ENCODE results near the gene ENAM. TPM values are rescaled to one million over a fixed set of nuclear protein-coding genes. Genes with fewer than 3 reads are reported as not detected.
"Not testable (repeated sequence)": the region's sequence is repeated elsewhere in the genome, so short reads cannot be mapped to it uniquely, and the experiment has no call there.

ENAM gene
- total and polyA plus RNA-seq, 3 experiments from 2014 or later: not detected

GRCh38 chr4:70676554-70677090, 48.1 kb downstream of the ENAM start:
- Histone ChIP-seq H3K4me3 (ENCODE audit: low read length) (no peak overlapping the region), H3K36me3 (ENCODE audit: insufficient read depth, low read length) (no peaks in the 10 kb centered on the region), H3K27ac (ENCODE audit: low read depth, low read length) (no peak overlapping the region), H3K27me3 (ENCODE audit: insufficient read depth, low read length, poor library complexity, severe bottlenecking) (no peaks in the 10 kb centered on the region), H3K9me3 (ENCODE audit: low read length) (no peaks in the 10 kb centered on the region), H3K4me1 (ENCODE audit: insufficient read depth, low read length) (peaks cover 4% of the 10 kb centered on the region)
- ChIA-PET CTCF (interaction anchor here (0.7 to 1.3 kb wide), 2 partner anchors 11 to 58 kb away, joined by 3 to 4 read pairs; no protein-coding TSS in a partner anchor), POLR2A (no interaction called here)
- H3K36me3 Mint-ChIP-seq: no peaks in the 10 kb centered on the region
- H3K27ac Mint-ChIP-seq: no peak overlapping the region
- H3K4me3 Mint-ChIP-seq: peak overlapping the region in 1 of 7 donors; percentile 52
- peaks cover 0 to 4% of the 10 kb centered on the region in 2 donors for H3K27me3 Mint-ChIP-seq
- no peak for DNase-seq
- peaks cover 9 to 27% (median 11%) of the 10 kb centered on the region in 3 donors for H3K4me1 Mint-ChIP-seq
- H3K9me3 Mint-ChIP-seq: no peaks in the 10 kb centered on the region

DNA sequence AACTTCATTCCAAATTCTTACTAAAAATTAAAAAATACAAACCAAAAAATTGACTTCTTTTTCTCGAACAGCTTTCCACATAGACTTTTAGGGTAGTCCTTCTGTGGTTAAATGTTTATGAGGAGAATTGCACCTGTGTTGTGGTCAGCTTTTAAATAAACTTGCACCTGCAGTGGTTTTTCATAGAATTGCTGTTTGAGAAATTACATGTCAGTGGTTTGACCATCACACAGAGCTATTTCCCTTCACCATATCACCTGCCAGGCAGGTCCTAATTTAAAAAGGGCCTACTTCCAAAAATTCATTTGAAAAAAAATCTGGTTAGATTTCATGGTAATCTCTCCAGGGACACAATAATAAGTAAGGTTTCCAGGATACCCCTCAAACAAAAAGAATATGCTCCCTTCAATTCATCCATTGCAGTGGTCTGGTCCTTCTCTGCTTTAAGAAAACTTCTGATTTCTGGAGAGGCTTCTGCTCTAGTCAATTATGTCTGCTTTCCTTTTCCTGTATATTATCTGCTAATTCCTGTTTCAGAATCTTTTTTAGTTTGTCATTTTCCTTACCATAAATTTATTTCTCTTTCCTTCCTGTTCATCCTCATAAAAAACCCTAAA, 49.9 kb downstream of the ENAM start:
- H3K4me1 ChIP-seq (ENCODE audit: insufficient read depth, low read length): peaks cover 4% of the 10 kb centered on the region
- Mint-ChIP-seq H3K27ac (peak overlapping the region in 3 of 8 donors; percentile 34 to 60 (median 36)), H3K36me3 (no peaks in the 10 kb centered on the region), H3K4me3 (peak overlapping the region in 2 of 7 donors; percentile 1 to 39), H3K4me1 (peaks cover 9 to 27% (median 11%) of the 10 kb centered on the region in 3 donors), H3K27me3 (peaks cover 0 to 3% of the 10 kb centered on the region in 2 donors), H3K9me3 (no peaks in the 10 kb centered on the region)
- no peaks in the 10 kb centered on the region for H3K9me3 ChIP-seq (ENCODE audit: low read length)
- POLR2A ChIA-PET: interaction anchor here (1.1 kb wide), 1 partner anchor 10 kb away, joined by 4 read pairs; no protein-coding TSS in a partner anchor
- H3K27ac ChIP-seq (ENCODE audit: low read depth, low read length): no peak overlapping the region
- DNase-seq: no peak
- CTCF ChIA-PET: interaction anchor here (1.0 to 1.1 kb wide), 3 partner anchors 10 to 226 kb away, joined by 3 to 7 read pairs (median 6); partner anchors contain the start of gene UTP3
- H3K36me3 ChIP-seq (ENCODE audit: insufficient read depth, low read length): no peaks in the 10 kb centered on the region
- H3K4me3 ChIP-seq (ENCODE audit: low read length): no peak overlapping the region
- H3K27me3 ChIP-seq (ENCODE audit: insufficient read depth, low read length, poor library complexity, severe bottlenecking): no peaks in the 10 kb centered on the region

DNA sequence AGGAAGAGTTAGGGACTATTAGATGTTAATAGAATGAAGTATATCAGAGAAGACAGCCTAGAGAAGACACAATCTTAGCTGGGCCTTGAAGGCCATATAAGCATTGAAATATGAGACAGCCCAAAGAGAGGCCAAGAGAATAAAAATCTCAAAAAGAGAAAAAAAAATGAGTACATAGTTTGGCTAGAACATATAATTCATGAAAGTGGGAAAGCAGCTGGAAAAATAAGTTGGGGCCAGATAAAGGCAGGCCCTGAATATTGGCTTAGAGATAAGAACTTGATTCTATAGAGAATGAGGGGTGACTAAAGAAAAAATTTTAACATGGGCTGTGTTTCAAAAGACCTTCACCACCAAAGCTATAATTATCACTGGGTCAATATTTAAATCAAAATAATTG, 52.4 kb downstream of the ENAM start:
- no peaks in the 10 kb centered on the region for H3K27me3 Mint-ChIP-seq
- H3K4me1 Mint-ChIP-seq: peaks cover 8 to 34% (median 11%) of the 10 kb centered on the region in 3 donors
- ChIA-PET POLR2A (no interaction called here), CTCF (interaction anchor here (1.7 kb wide), 1 partner anchor 25 kb away, joined by 4 read pairs; no protein-coding TSS in a partner anchor)
- Histone ChIP-seq H3K27ac (ENCODE audit: low read depth, low read length) (no peak overlapping the region), H3K4me3 (ENCODE audit: low read length) (no peak overlapping the region), H3K27me3 (ENCODE audit: insufficient read depth, low read length, poor library complexity, severe bottlenecking) (no peaks in the 10 kb centered on the region), H3K36me3 (ENCODE audit: insufficient read depth, low read length) (no peaks in the 10 kb centered on the region), H3K9me3 (ENCODE audit: low read length) (no peaks in the 10 kb centered on the region), H3K4me1 (ENCODE audit: insufficient read depth, low read length) (peaks cover 4% of the 10 kb centered on the region)
- DNase-seq: no peak
- H3K4me3 Mint-ChIP-seq: no peak overlapping the region
- H3K27ac Mint-ChIP-seq: peak overlapping the region in 1 of 8 donors; percentile 22
- no peaks in the 10 kb centered on the region for H3K36me3 Mint-ChIP-seq
- no peaks in the 10 kb centered on the region for H3K9me3 Mint-ChIP-seq

DNA sequence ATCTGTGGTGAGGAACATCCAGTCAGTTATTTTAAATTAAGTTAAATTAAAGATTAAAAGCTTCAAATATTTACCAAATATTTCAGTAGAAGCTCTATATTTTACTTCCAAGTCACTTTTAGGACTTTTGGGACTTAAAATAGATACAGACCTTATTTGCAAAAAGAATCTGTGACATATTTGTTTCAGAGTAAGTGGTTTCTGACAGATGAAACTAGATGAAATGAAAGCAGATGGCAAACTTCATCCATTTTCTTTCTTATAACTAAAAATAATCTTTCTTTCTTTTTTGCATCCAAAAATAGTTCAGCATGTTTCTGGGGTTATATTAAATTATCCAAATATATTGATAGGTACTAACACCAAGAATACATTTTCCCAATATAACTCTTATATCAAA, 53.2 kb downstream of the ENAM start:
- ChIA-PET CTCF (no interaction called here), POLR2A (no interaction called here)
- H3K27ac ChIP-seq (ENCODE audit: low read depth, low read length): no peak overlapping the region
- no peaks in the 10 kb centered on the region for H3K36me3 ChIP-seq (ENCODE audit: insufficient read depth, low read length)
- H3K4me1 ChIP-seq (ENCODE audit: insufficient read depth, low read length): peaks cover 7% of the 10 kb centered on the region
- no peaks in the 10 kb centered on the region for H3K27me3 ChIP-seq (ENCODE audit: insufficient read depth, low read length, poor library complexity, severe bottlenecking)
- H3K4me3 Mint-ChIP-seq: no peak overlapping the region
- H3K4me3 ChIP-seq (ENCODE audit: low read length): no peak overlapping the region
- H3K9me3 Mint-ChIP-seq: no peaks in the 10 kb centered on the region
- no peak for DNase-seq
- H3K27ac Mint-ChIP-seq: no peak overlapping the region
- H3K9me3 ChIP-seq (ENCODE audit: low read length): no peaks in the 10 kb centered on the region
- H3K4me1 Mint-ChIP-seq: peaks cover 9 to 32% (median 11%) of the 10 kb centered on the region in 3 donors
- H3K27me3 Mint-ChIP-seq: no peaks in the 10 kb centered on the region
- no peaks in the 10 kb centered on the region for H3K36me3 Mint-ChIP-seq

DNA sequence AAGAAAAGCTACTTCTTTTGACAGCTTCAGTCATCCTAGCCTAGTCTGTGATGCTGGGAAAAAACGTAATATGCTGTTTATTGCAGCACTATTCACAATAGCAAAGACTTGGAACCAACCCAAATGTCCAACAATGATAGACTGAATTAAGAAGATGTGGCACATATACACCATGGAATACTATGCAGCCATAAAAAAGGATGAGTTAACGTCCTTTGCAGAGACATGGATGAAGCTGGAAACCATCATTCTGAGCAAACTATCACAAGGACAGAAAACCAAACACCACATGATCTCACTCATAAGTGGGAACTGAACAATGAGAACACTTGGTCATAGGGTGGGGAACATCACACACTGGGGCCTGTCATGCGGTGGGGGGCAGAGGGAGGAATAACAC, 53.6 kb downstream of the ENAM start:
- H3K27ac ChIP-seq (ENCODE audit: low read depth, low read length); POLR2A ChIA-PET; H3K4me1 ChIP-seq (ENCODE audit: insufficient read depth, low read length); H3K27me3 ChIP-seq (ENCODE audit: insufficient read depth, low read length, poor library complexity, severe bottlenecking); H3K36me3 Mint-ChIP-seq; H3K27me3 Mint-ChIP-seq; H3K9me3 ChIP-seq (ENCODE audit: low read length); H3K27ac Mint-ChIP-seq; DNase-seq; H3K9me3 Mint-ChIP-seq; CTCF ChIA-PET; H3K4me3 ChIP-seq (ENCODE audit: low read length); H3K36me3 ChIP-seq (ENCODE audit: insufficient read depth, low read length): not testable (repeated sequence)
- Mint-ChIP-seq H3K4me1 (peaks cover 9 to 28% (median 11%) of the 10 kb centered on the region in 3 donors), H3K4me3 (peak overlapping the region in 1 of 7 donors; percentile 76)

- Histone ChIP-seq H3K27ac (ENCODE audit: low read depth, low read length) (peak overlapping the region; percentile 86), H3K4me3 (ENCODE audit: low read length) (peak overlapping the region; percentile 92), H3K4me1 (ENCODE audit: insufficient read depth, low read length) (peaks cover 17% of the 10 kb centered on the region), H3K36me3 (ENCODE audit: insufficient read depth, low read length) (no peaks in the 10 kb centered on the region), H3K27me3 (ENCODE audit: insufficient read depth, low read length, poor library complexity, severe bottlenecking) (no peaks in the 10 kb centered on the region), H3K9me3 (ENCODE audit: low read length) (no peaks in the 10 kb centered on the region)
- Mint-ChIP-seq H3K4me3 (peak overlapping the region; percentile 91 to 100 (median 96)), H3K27ac (peak overlapping the region; percentile 89 to 100 (median 98)), H3K4me1 (peaks cover 37 to 57% (median 43%) of the 10 kb centered on the region in 3 donors), H3K9me3 (no peaks in the 10 kb centered on the region), H3K27me3 (no peaks in the 10 kb centered on the region), H3K36me3 (peaks cover 0 to 26% (median 1%) of the 10 kb centered on the region in 3 donors)
- POLR2A ChIA-PET: interaction anchor here (0.8 to 4.5 kb wide), 6 partner anchors 11 to 306 kb away, joined by 4 to 60 read pairs (median 8); partner anchors contain the start of genes DCK and GRSF1
- DNase-seq: peak in 2 of 5 donors; percentile 3 to 53
- CTCF ChIA-PET: interaction anchor here (0.7 to 7.8 kb wide), 9 partner anchors 9 to 166 kb away, joined by 3 to 72 read pairs (median 4); no protein-coding TSS in a partner anchor
These were observed 58.8 kb downstream of the ENAM start for GRCh38 chr4:70687392-70687791.

DNA sequence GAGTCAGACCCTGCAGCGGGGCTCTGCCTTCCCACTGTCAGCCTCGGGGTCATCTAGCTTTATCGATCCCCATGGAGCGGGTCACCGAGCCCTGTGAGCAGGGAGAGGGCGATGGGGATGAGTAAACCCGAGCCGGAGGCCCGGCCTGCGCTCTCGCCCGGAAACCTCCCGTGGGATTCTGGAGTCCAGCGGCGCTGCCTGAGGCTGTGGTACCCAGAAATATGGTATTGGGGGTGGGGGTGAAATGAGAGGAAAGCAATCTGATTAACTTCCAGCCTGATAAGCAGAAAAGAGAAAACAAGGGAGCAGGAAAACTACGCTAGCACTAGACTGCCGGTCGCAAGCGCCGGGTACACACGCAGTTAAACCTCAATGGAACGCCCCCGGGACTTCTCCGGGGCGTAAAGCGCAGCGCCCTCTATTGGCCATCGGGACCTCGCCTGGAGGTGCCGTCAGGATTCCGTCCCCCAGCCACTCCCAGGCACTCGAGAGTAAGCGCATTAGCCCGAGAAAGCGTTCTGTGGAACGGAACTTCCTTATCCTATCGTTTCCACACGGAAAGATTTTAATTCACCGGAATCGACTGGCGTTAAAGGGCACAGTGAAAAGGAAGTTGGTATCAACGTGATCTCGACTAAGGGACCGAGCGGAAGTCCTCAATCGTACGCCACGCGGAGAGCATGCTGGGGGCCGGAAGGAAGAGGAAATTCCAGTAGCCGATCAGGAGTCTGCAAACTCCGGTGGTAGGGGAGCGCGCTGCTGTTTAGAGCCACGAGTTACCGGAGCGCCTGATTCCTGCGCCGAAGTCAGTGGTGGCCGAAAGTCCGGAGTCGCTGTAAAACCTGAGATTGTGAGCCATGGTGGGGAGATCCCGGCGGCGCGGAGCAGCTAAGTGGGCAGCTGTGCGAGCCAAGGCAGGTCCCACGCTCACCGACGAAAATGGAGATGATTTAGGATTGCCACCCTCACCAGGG, 59.6 kb downstream of the ENAM start, which contains the start of gene UTP3:
Gene UTP3 (plus strand): TSS at position 712 of the 974 bp plus-strand sequence. CDS start 146 bp downstream, at position 858.
- peak; percentile 86 to 94 (median 92) for DNase-seq
- Mint-ChIP-seq H3K4me3 (peak within 1 kb of the TSS; percentile 91 to 100 (median 96)), H3K27ac (peak within 1 kb of the TSS; percentile 89 to 100 (median 98)), H3K36me3 (peaks cover 0 to 28% (median 1%) of the 10 kb centered on the region in 3 donors), H3K9me3 (no peaks in the 10 kb centered on the region), H3K4me1 (peaks cover 37 to 57% (median 43%) of the 10 kb centered on the region in 3 donors), H3K27me3 (no peaks in the 10 kb centered on the region)
- H3K27me3 ChIP-seq (ENCODE audit: insufficient read depth, low read length, poor library complexity, severe bottlenecking): no peaks in the 10 kb centered on the region
- POLR2A ChIA-PET: interaction anchor here (0.5 to 4.5 kb wide), 11 partner anchors 10 to 306 kb away, joined by 3 to 60 read pairs (median 4); partner anchors contain the start of genes GRSF1 and RUFY3
- H3K4me3 ChIP-seq (ENCODE audit: low read length): peak within 1 kb of the TSS; percentile 92
- CTCF ChIA-PET: interaction anchor here (0.8 to 7.8 kb wide), 15 partner anchors 9 to 317 kb away, joined by 3 to 72 read pairs (median 4); partner anchors contain the start of genes GRSF1 and MOB1B
- H3K36me3 ChIP-seq (ENCODE audit: insufficient read depth, low read length): no peaks in the 10 kb centered on the region
- H3K27ac ChIP-seq (ENCODE audit: low read depth, low read length): peak within 1 kb of the TSS; percentile 86
- no peaks in the 10 kb centered on the region for H3K9me3 ChIP-seq (ENCODE audit: low read length)
- peaks cover 17% of the 10 kb centered on the region for H3K4me1 ChIP-seq (ENCODE audit: insufficient read depth, low read length)
